ENCODE data around the gene POLG2. TPM values are rescaled to one million over a fixed set of nuclear protein-coding genes. Genes with fewer than 3 reads are reported as not detected.
"Not testable (repeated sequence)": the region's sequence is repeated elsewhere in the genome, so short reads cannot be mapped to it uniquely, and the experiment has no call there.

The POLG2 gene
- total and polyA plus RNA-seq, 11 donors, result 1.4 to 8.7 (median 5.7) TPM

DNA sequence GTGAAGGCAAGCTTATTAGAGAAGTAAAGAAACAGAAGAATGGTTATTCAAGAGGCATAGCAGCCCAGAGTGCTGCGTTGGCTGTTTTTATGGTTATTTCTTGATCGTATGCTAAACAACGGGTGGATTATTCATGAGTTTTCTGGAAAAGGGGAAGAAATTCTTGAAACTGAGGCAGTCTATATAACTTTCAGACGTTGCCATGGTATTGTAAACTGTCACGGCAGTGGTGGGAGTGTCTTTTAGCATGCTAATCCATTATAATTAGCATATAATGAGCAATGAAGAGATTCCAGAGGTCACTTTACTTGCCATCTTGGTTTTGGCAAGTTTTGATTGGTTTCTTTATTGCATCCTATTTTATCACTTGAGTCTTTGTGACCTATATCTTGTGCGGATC, 65.3 kb downstream of the POLG2 start:
- no peaks in the 10 kb centered on the region for H3K36me3 ChIP-seq
- peak overlapping the region in 1 of 12 donors; percentile 18 for H3K4me3 ChIP-seq
- no peaks in the 10 kb centered on the region for H3K4me1 ChIP-seq
- peaks cover 0 to 8% (median 0%) of the 10 kb centered on the region in 9 donors for H3K27me3 ChIP-seq
- no peak for DNase-seq
- no peak for TF ChIP-seq CTCF (IDR thresholded peaks at IDR 0.05)
- TF ChIP-seq POLR2A (IDR thresholded peaks at IDR 0.05), result no peak
- H3K9me3 ChIP-seq, result no peaks in the 10 kb centered on the region
- H3K27ac ChIP-seq, result no peak overlapping the region
- ATAC-seq, result no peak
- intact Hi-C loops (cut with DNase I), result loop anchor here in 2 of 10 donors (5.0 to 10.0 kb wide), 2 partner anchors 41 to 213 kb away; no protein-coding TSS in a partner anchor
- 86 to 89% (median 87%) methylated on average over 6 of the region's 6 CpGs for WGBS, 4 donors

GRCh38 chr17:64430036-64430435, 66.8 kb downstream of the POLG2 start:
- H3K27me3 ChIP-seq, H3K4me3 ChIP-seq, DNase-seq, H3K27ac ChIP-seq, H3K36me3 ChIP-seq, H3K4me1 ChIP-seq, H3K9me3 ChIP-seq, ATAC-seq: not testable (repeated sequence)
- intact Hi-C loops (cut with DNase I), result loop anchor here in 2 of 10 donors (5.0 to 10.0 kb wide), 2 partner anchors 42 to 215 kb away; no protein-coding TSS in a partner anchor
- 84 to 97% (median 90%) methylated on average over 2 of the region's 2 CpGs for WGBS, 4 donors

GRCh38 chr17:64428406-64428805, 68.4 kb downstream of the POLG2 start:
- TF ChIP-seq CTCF (IDR thresholded peaks at IDR 0.05) (no peak), POLR2A (IDR thresholded peaks at IDR 0.05) (no peak)
- Histone ChIP-seq H3K27ac (no peak overlapping the region), H3K27me3 (peaks cover 0 to 8% (median 0%) of the 10 kb centered on the region in 9 donors), H3K9me3 (no peaks in the 10 kb centered on the region), H3K4me3 (no peak overlapping the region), H3K36me3 (no peaks in the 10 kb centered on the region), H3K4me1 (no peaks in the 10 kb centered on the region)
- ATAC-seq (no peak), DNase-seq (no peak)
- 87 to 95% (median 92%) methylated on average over 1 of the region's 1 CpG for WGBS, 4 donors
- intact Hi-C loops (cut with DNase I), result loop anchor here in 4 of 10 donors (5.0 to 10.0 kb wide), 4 partner anchors 49 to 226 kb away; no protein-coding TSS in a partner anchor

Small RNAs within 50 kb of the gene (microRNA-seq; reads per million reads assigned to microRNA genes)
- 1.5 to 8.1 (median 3.3) reads per million in 4 donors for gene MIR3064
- 0 reads per million in 4 donors for gene MIR5047

Other genes starting within 250 kb of the POLG2 start
- gene TEX2, start 233.8 kb downstream of the POLG2 start, total RNA-seq, result 10 to 100 TPM; 42.2 to 55.8 (median 51.1) TPM
- 10 to 100 TPM; 16.8 to 49.1 TPM for gene TEX2, start 233.8 kb downstream of the POLG2 start, polyA plus RNA-seq
- 100 to 1,000 TPM in 6 of 9 donors, 10 to 100 TPM in 3; 66.2 to 259 (median 117) TPM for gene PECAM1, start 106.2 kb downstream of the POLG2 start, total RNA-seq
- 10 to 100 TPM; 26.1 to 74.2 TPM for gene PECAM1, start 106.2 kb downstream of the POLG2 start, polyA plus RNA-seq
- 10 to 100 TPM in 1 of 9 donors, 1 to 10 TPM in 7, under 1 TPM in 1; 0.95 to 23.0 (median 2.4) TPM for gene MILR1, start 47.9 kb downstream of the POLG2 start, total RNA-seq
- 1 to 10 TPM; 1.6 to 1.7 TPM for gene MILR1, start 47.9 kb downstream of the POLG2 start, polyA plus RNA-seq
- 100 to 1,000 TPM; 183 to 521 (median 332) TPM for gene DDX5, start 9.2 kb upstream of the POLG2 start, total RNA-seq
- 100 to 1,000 TPM; 254 to 382 TPM for gene DDX5, start 9.2 kb upstream of the POLG2 start, polyA plus RNA-seq
- gene CEP95, start 9.9 kb upstream of the POLG2 start, total RNA-seq, result 10 to 100 TPM in 7 of 9 donors, 1 to 10 TPM in 2; 9.4 to 25.1 (median 13.1) TPM
- gene CEP95, start 9.9 kb upstream of the POLG2 start, polyA plus RNA-seq, result 10 to 100 TPM; 10.6 to 15.4 TPM
- 10 to 100 TPM in 8 of 9 donors, 1 to 10 TPM in 1; 8.7 to 17.5 (median 12.6) TPM for gene SMURF2, start 165.3 kb upstream of the POLG2 start, total RNA-seq
- gene SMURF2, start 165.3 kb upstream of the POLG2 start, polyA plus RNA-seq, result 1 to 10 TPM; 3.6 to 7.4 TPM